ENCODE measurements around the gene STX8.

Gene STX8

DNA sequence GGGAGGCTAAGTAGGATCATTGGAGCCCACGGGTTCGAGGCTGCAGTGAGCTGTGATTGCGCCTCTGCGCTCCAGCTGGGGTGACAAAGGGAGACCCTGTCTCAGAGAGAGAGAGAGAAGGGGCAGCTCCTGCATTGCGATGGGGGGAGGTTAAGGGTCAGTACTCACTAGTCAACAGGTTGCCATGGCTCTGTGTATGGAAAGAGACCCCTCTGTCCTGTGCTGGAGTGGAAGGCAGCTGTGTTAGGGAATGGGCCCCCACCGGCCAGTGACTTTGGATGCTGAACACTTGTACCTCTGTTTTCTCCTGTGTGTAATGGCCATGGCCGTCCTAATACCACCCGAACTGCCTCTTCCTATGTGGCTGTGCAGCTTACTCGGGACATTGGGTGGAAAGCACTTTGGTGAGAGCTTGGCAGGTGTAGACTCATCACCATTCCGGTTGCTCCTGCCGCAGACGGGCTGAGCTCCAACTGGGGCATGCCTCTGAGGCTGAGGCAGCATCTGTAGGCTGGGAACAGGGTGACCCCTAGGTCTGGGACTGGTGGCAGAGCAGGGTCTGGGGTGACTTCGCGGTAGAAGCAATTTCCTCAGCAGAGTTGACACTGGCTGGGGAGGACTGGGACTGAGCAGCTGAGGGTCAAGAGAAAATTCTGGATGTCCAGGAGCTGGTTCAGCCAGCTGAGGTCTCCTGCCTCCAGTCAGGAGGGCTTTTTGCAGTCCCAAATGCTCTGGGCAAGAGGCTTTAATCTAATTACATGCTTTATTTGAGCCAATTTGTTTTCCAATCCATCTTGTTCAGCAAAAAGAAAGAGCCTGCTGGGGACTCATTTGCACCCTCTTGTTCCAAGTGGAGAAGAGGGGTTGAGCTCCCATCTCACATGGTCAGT lies 369.9 kb downstream of the STX8 start:
- H2AFZ ChIP-seq (ENCODE audit: low read depth, low read length) = no peak overlapping the region
- no peak overlapping the region for H3K27ac ChIP-seq (ENCODE audit: low read length)
- no peaks in the 10 kb centered on the region for H3K4me1 ChIP-seq (ENCODE audit: insufficient read depth, low read length)
- H3K36me3 ChIP-seq (ENCODE audit: insufficient read depth, low read length) = no peaks in the 10 kb centered on the region
- ATAC-seq (ENCODE audit: insufficient read depth, low read depth) (no peak), DNase-seq (no peak)
- H3K9ac ChIP-seq (ENCODE audit: low read depth, low read length) = no peak overlapping the region
- no peaks in the 10 kb centered on the region for H4K20me1 ChIP-seq (ENCODE audit: insufficient read depth, low read length)
- no peaks in the 10 kb centered on the region for H3K79me2 ChIP-seq (ENCODE audit: insufficient read depth, low read length)
- H3K4me3 ChIP-seq (ENCODE audit: low read depth in 1 of 2, low read length in 2 of 2) = no peak overlapping the region
- H3K27me3 ChIP-seq (ENCODE audit: insufficient read depth, low read length, poor library complexity) = no peaks in the 10 kb centered on the region
- no peak for TF ChIP-seq EZH2 (IDR thresholded peaks at IDR 0.05; ENCODE audit: borderline replicate concordance, low read depth, low read length, severe bottlenecking)
- no peak overlapping the region for H3K4me2 ChIP-seq (ENCODE audit: insufficient read depth, low read length)
- no peaks in the 10 kb centered on the region for H3K9me3 ChIP-seq (ENCODE audit: insufficient read depth, low read length, severe bottlenecking)

DNA sequence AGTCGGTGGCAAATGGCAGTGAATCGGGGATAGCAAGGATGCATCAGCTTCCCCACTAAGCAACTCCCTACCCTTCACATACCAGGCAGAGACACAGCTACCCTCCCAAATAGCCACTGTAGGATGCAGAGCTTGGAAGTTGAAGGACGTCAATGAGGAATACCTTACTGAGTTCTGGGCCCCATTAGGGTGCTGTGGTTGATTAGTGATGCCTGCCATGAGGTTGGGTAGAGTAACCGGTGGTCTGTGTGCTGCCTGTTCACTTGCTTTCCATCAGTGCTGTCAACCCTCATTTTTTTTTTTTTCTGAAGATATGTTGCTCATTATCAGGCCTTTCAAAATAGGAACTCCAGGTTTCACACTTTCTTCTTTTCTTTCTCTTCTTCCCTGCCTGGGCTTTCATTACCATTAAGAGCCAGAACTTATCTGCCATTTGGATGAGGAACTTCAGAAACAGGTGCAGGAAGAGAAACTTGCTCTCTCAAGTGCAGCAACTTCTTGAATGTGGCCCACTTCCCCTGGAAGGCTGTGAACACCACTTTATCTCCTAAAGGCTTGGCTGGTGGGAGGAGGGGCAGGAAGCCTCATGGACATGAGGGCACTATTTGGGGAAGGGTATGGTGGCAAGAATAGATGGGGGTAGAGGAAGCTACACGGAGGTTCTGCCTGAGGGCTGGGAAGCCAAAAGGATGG lies 370.8 kb downstream of the STX8 start:
- Histone ChIP-seq H3K4me1 (ENCODE audit: insufficient read depth, low read length) (no peaks in the 10 kb centered on the region), H2AFZ (ENCODE audit: low read depth, low read length) (no peak overlapping the region), H3K9me3 (ENCODE audit: insufficient read depth, low read length, severe bottlenecking) (no peaks in the 10 kb centered on the region), H3K4me2 (ENCODE audit: insufficient read depth, low read length) (no peak overlapping the region), H3K79me2 (ENCODE audit: insufficient read depth, low read length) (no peaks in the 10 kb centered on the region), H4K20me1 (ENCODE audit: insufficient read depth, low read length) (no peaks in the 10 kb centered on the region), H3K9ac (ENCODE audit: low read depth, low read length) (no peak overlapping the region), H3K27ac (ENCODE audit: low read length) (no peak overlapping the region), H3K27me3 (ENCODE audit: insufficient read depth, low read length, poor library complexity) (no peaks in the 10 kb centered on the region), H3K4me3 (ENCODE audit: low read depth in 1 of 2, low read length in 2 of 2) (no peak overlapping the region), H3K36me3 (ENCODE audit: insufficient read depth, low read length) (no peaks in the 10 kb centered on the region)
- TF ChIP-seq EZH2 (IDR thresholded peaks at IDR 0.05; ENCODE audit: borderline replicate concordance, low read depth, low read length, severe bottlenecking) = no peak
- TF ChIP-seq, protein P1, sequence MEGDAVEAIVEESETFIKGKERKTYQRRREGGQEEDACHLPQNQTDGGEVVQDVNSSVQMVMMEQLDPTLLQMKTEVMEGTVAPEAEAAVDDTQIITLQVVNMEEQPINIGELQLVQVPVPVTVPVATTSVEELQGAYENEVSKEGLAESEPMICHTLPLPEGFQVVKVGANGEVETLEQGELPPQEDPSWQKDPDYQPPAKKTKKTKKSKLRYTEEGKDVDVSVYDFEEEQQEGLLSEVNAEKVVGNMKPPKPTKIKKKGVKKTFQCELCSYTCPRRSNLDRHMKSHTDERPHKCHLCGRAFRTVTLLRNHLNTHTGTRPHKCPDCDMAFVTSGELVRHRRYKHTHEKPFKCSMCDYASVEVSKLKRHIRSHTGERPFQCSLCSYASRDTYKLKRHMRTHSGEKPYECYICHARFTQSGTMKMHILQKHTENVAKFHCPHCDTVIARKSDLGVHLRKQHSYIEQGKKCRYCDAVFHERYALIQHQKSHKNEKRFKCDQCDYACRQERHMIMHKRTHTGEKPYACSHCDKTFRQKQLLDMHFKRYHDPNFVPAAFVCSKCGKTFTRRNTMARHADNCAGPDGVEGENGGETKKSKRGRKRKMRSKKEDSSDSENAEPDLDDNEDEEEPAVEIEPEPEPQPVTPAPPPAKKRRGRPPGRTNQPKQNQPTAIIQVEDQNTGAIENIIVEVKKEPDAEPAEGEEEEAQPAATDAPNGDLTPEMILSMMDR (IDR thresholded peaks at IDR 0.05; ENCODE audit: borderline replicate concordance, extremely low read depth, low read length, poor library complexity, severe bottlenecking) = no peak
- DNase-seq = no peak
- ATAC-seq (ENCODE audit: insufficient read depth, low read depth) = no peak

DNA sequence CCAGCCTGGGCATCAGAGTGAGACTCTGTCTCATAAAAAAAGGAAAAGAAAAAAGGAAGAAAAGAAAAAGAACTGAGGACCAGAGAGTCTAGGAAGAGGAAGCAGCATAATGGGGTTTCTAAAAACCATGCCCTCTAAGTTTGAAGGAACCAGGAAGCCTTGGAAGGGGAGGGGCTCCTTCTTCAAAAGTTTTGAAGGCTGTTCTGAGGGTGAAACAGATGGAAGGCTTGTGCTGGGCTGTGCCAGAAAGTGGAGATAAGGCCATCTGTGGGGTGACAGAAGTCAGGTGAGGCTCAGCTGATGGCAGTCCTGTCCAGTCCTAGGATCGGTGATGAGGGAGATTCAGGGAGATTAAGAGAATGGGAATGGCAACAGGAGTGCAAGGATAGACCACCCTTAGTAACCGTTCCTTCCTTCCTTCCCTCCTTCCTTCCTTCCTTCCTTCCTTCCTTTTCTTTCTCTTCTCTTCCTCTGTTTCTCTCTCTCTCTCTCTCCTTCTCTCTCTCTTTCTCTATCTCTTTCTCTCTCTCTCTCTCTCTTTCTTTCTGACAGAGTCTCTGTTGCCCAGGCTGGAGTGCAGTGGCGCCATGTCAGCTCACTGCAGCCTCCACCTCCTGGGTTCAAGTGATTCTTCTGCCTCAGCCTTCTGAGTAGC lies 371.7 kb downstream of the STX8 start:
- TF ChIP-seq EZH2 (IDR thresholded peaks at IDR 0.05; ENCODE audit: borderline replicate concordance, low read depth, low read length, severe bottlenecking) = no peak
- TF ChIP-seq, protein P1 (IDR thresholded peaks at IDR 0.05; ENCODE audit: borderline replicate concordance, extremely low read depth, low read length, poor library complexity, severe bottlenecking) = no peak
- Histone ChIP-seq H3K9ac (ENCODE audit: low read depth, low read length) (no peak overlapping the region), H3K9me3 (ENCODE audit: insufficient read depth, low read length, severe bottlenecking) (no peaks in the 10 kb centered on the region), H4K20me1 (ENCODE audit: insufficient read depth, low read length) (no peaks in the 10 kb centered on the region), H3K27ac (ENCODE audit: low read length) (no peak overlapping the region), H3K4me1 (ENCODE audit: insufficient read depth, low read length) (no peaks in the 10 kb centered on the region), H3K4me3 (ENCODE audit: low read depth in 1 of 2, low read length in 2 of 2) (no peak overlapping the region), H3K79me2 (ENCODE audit: insufficient read depth, low read length) (no peaks in the 10 kb centered on the region), H3K36me3 (ENCODE audit: insufficient read depth, low read length) (no peaks in the 10 kb centered on the region), H3K27me3 (ENCODE audit: insufficient read depth, low read length, poor library complexity) (no peaks in the 10 kb centered on the region), H3K4me2 (ENCODE audit: insufficient read depth, low read length) (no peak overlapping the region), H2AFZ (ENCODE audit: low read depth, low read length) (no peak overlapping the region)
- ATAC-seq (ENCODE audit: insufficient read depth, low read depth) (no peak), DNase-seq (no peak)

Measured in DND-41 (cell line).